Lung (tissue), 12 donors: ENCODE results near the gene OR5AR1. TPM values are rescaled to one million over a fixed set of nuclear protein-coding genes. Genes with fewer than 3 reads are reported as not detected.
"Not testable (repeated sequence)": the region's sequence is repeated elsewhere in the genome, so short reads cannot be mapped to it uniquely, and the experiment has no call there.

Source experiments
- ATAC-seq: fragments of 200-7000 bp; cut with Tn5 transposase; one replicate; pipeline ENCODE4 v1.9.1; 2020; ENCODE audit warnings: moderate number of reproducible peaks; ENCODE audit not compliant: insufficient read depth, low FRiP score
- DNase-seq, 3 donors: peaks; one replicate each; pipeline ENCODE4 v3.0.0-alpha.2; 2013 to 2017
- H3K27ac ChIP-seq, 2 donors: one replicate each; pipeline ENCODE4 v1.5.1; 2013; ENCODE audit warnings: mild to moderate bottlenecking in 2 of 2, moderate library complexity in 2 of 2, control low read depth in 1 of 2, inconsistent platforms in 1 of 2, low read depth in 1 of 2, low read length in 1 of 2
- H3K27me3 ChIP-seq, 3 donors: one replicate each; pipeline ENCODE4 v1.5.1; 2013; ENCODE audit warnings: low read length in 2 of 3; ENCODE audit not compliant: control insufficient read depth in 3 of 3, insufficient read depth in 3 of 3
- H3K36me3 ChIP-seq, 4 donors: one replicate each; pipeline ENCODE4 v1.5.1; 2013; ENCODE audit warnings: low read length in 4 of 4, mild to moderate bottlenecking in 1 of 4, moderate library complexity in 1 of 4; ENCODE audit not compliant: control insufficient read depth in 4 of 4, insufficient read depth in 4 of 4
- H3K4me1 ChIP-seq, 5 donors: one replicate each; pipeline ENCODE4 v1.5.1; 2013; ENCODE audit warnings: low read length in 5 of 5, mild to moderate bottlenecking in 2 of 5, moderate library complexity in 1 of 5; ENCODE audit not compliant: control insufficient read depth in 5 of 5, insufficient read depth in 5 of 5
- H3K4me3 ChIP-seq: one replicate; pipeline ENCODE4 v1.5.1; 2013; ENCODE audit warnings: mild to moderate bottlenecking, control low read depth, moderate library complexity
- H3K9ac ChIP-seq, 2 donors: one replicate each; pipeline ENCODE4 v1.5.1; 2013; ENCODE audit warnings: low read length in 2 of 2, control low read depth in 1 of 2; ENCODE audit not compliant: insufficient read depth in 1 of 2
- H3K9me3 ChIP-seq, 4 donors: one replicate each; pipeline ENCODE4 v1.5.1; 2013; ENCODE audit warnings: low read length in 3 of 4, mild to moderate bottlenecking in 1 of 4, moderate library complexity in 1 of 4; ENCODE audit not compliant: control insufficient read depth in 4 of 4, insufficient read depth in 3 of 4
- CTCF ChIP-seq: IDR thresholded peaks from 2 replicates; pipeline ENCODE4 v1.5.1; 2012; ENCODE audit warnings: mild to moderate bottlenecking; ENCODE audit errors: control extremely low read depth, extremely low read depth
- WGBS, 2 donors: extraction: QIAGEN DNeasy Blood & Tissue Kit; methylation state at CpG; one replicate each; pipeline ENCODE4 v1.1.7; 2013; 5-methylcytosine and 5-hydroxymethylcytosine counted together
- polyA plus RNA-seq, 2 donors: library from polyadenylated mRNA; stranded (reverse); fragments of 200-250 nt; gene quantifications; one replicate each; pipeline ENCODE4 v1.2.1, GENCODE V29; 2013
- total RNA-seq, 2 donors: library from RNA; depleted of rRNA in 1 of 2; stranded (reverse); fragments of >200 nt in 1 of 2; gene quantifications; one replicate each; pipeline ENCODE4 v1.2.1, GENCODE V29; 2014 to 2021
- donor health status: control.
- donor health status: control.
- donor health status: Bipolar disorder and iron deficiency.
- donor health status: healthy.
- donor health status: DM: yes; HTN: yes; CAD: no.

Gene OR5AR1
- total and polyA plus RNA-seq, 4 donors = not detected

- Histone ChIP-seq H3K9ac (no peak overlapping the region), H3K4me3 (no peak overlapping the region), H3K36me3 (no peaks in the 10 kb centered on the region), H3K27me3 (no peaks in the 10 kb centered on the region), H3K27ac (no peak overlapping the region), H3K9me3 (no peaks in the 10 kb centered on the region), H3K4me1 (no peaks in the 10 kb centered on the region)
- no peak for DNase-seq
- no peak for TF ChIP-seq CTCF
- no peak for ATAC-seq
- 80 to 88% methylated on average over 2 of the region's 2 CpGs for WGBS, 2 donors
These were observed 7.5 kb downstream of the OR5AR1 start for GRCh38 chr11:56670984-56671383.

GRCh38 chr11:56688554-56689100 lies 25.1 kb downstream of the OR5AR1 start:
- Histone ChIP-seq H3K4me1 (no peaks in the 10 kb centered on the region), H3K4me3 (no peak overlapping the region), H3K36me3 (no peaks in the 10 kb centered on the region), H3K9me3 (no peaks in the 10 kb centered on the region), H3K27ac (no peak overlapping the region), H3K9ac (no peak overlapping the region), H3K27me3 (no peaks in the 10 kb centered on the region)
- DNase-seq (no peak), ATAC-seq (no peak)
- WGBS, 2 donors = 67 to 82% methylated on average over 1 of the region's 1 CpG
- TF ChIP-seq CTCF = no peak

- 91% methylated on average over 3 of the region's 3 CpGs for WGBS, 2 donors
- H3K27me3 ChIP-seq, H3K4me1 ChIP-seq, H3K36me3 ChIP-seq, H3K9me3 ChIP-seq, H3K27ac ChIP-seq, H3K4me3 ChIP-seq, ATAC-seq, DNase-seq, H3K9ac ChIP-seq: not testable (repeated sequence)
These were observed 27.7 kb downstream of the OR5AR1 start for GRCh38 chr11:56691179-56691578.

GRCh38 chr11:56693428-56693827 lies 29.9 kb downstream of the OR5AR1 start:
- TF ChIP-seq CTCF = no peak
- Histone ChIP-seq H3K27me3 (no peaks in the 10 kb centered on the region), H3K27ac (no peak overlapping the region), H3K36me3 (no peaks in the 10 kb centered on the region), H3K4me1 (no peaks in the 10 kb centered on the region), H3K4me3 (no peak overlapping the region), H3K9ac (no peak overlapping the region), H3K9me3 (no peaks in the 10 kb centered on the region)
- no peak for DNase-seq
- ATAC-seq = no peak
- WGBS, 2 donors = 85 to 89% methylated on average over 2 of the region's 2 CpGs
